ENCODE data around the gene RICTOR. TPM values are rescaled to one million over a fixed set of nuclear protein-coding genes. Genes with fewer than 3 reads are reported as not detected.

The RICTOR gene
- total RNA-seq, 1 experiment from 2014 or later, result 28.1 TPM

DNA sequence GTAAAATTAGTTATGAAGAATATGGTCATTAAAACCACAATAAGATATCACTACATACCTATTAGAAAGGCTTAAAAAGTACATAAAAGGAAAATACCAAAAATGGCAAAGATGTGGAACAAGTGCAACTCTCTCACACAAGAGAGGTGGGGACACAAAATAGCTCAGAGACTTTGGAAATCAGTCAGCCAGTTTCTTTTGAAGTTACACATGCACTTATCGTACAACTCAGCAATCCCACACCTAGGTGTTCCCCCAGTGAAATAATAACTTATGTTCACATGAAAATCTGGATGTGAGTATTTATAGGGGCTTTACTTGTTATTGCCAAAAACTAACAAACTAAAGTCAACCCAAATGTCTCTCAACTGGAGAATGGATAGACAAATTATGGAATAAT is 9.8 kb upstream of the RICTOR start:
- no peaks in the 10 kb centered on the region for H3K36me3 ChIP-seq (ENCODE audit: low read depth, low read length)
- no peak overlapping the region for H3K4me2 ChIP-seq (ENCODE audit: low read length)
- no peaks in the 10 kb centered on the region for H3F3A ChIP-seq (ENCODE audit: low read length, unreplicated experiment)
- H3K9ac ChIP-seq (ENCODE audit: low read length), result no peak overlapping the region
- CTCF ChIA-PET, result no interaction called here
- no peaks in the 10 kb centered on the region for H3K9me3 ChIP-seq (ENCODE audit: low read length)
- ATAC-seq, result no peak
- H3K9me2 ChIP-seq (replicated peaks; ENCODE audit: low read length), result no peaks in the 10 kb centered on the region
- no peaks in the 10 kb centered on the region for H3K79me2 ChIP-seq (ENCODE audit: low read length)
- POLR2A ChIA-PET (ENCODE audit: unreplicated experiment), result no interaction called here
- no peaks in the 10 kb centered on the region for H4K20me1 ChIP-seq (ENCODE audit: low read length)
- BruUV-seq (replicated peaks), result no TSS peak
- peaks cover 19% of the 10 kb centered on the region for H3K4me1 ChIP-seq (ENCODE audit: insufficient read depth, low read length)
- intact Hi-C loops (cut with micrococcal nuclease), result no loop called here
- DNase-seq, result no peak
- no peak overlapping the region for H3K27ac ChIP-seq (ENCODE audit: low read length)
- no peak overlapping the region for H3K4me3 ChIP-seq (ENCODE audit: low read length)
- H3K27me3 ChIP-seq (ENCODE audit: low read length), result no peaks in the 10 kb centered on the region
- TF ChIP-seq EZH2 (IDR thresholded peaks at IDR 0.05; ENCODE audit: low read length, unreplicated experiment) (no peak), CTCF (conservative IDR thresholded peaks at IDR 0.05; ENCODE audit: low read depth, low read length) (no peak), EZH2phosphoT487 (IDR thresholded peaks at IDR 0.05; ENCODE audit: borderline replicate concordance, low read length) (no peak)
- H2AFZ ChIP-seq (ENCODE audit: low read length), result no peak overlapping the region

DNA sequence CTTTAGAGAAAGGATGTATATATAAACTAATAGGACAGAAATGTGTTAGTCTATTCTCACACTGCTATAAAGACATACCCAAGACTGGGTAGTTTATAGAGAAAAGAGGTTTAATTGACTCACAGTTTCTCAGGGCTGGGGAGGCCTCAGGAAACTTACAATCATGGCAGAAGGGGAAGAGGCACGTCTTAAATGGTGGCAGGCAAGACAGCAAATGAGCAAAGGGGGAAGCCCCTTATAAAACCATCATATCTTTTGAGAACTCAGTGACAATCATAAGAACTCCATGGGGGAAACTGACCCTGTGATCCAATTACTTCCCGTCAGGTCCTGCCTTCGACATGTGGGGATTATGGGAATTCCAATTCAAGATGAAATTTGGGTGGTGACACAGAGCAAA is 8.8 kb upstream of the RICTOR start:
- Histone ChIP-seq H3K4me2 (ENCODE audit: low read length) (no peak overlapping the region), H3K9me2 (replicated peaks; ENCODE audit: low read length) (no peaks in the 10 kb centered on the region), H3F3A (ENCODE audit: low read length, unreplicated experiment) (no peaks in the 10 kb centered on the region), H3K4me3 (ENCODE audit: low read length) (no peak overlapping the region), H3K9me3 (ENCODE audit: low read length) (no peaks in the 10 kb centered on the region), H3K4me1 (ENCODE audit: insufficient read depth, low read length) (peaks cover 20% of the 10 kb centered on the region), H3K79me2 (ENCODE audit: low read length) (no peaks in the 10 kb centered on the region), H3K9ac (ENCODE audit: low read length) (no peak overlapping the region), H2AFZ (ENCODE audit: low read length) (no peak overlapping the region), H4K20me1 (ENCODE audit: low read length) (no peaks in the 10 kb centered on the region), H3K27ac (ENCODE audit: low read length) (no peak overlapping the region), H3K27me3 (ENCODE audit: low read length) (no peaks in the 10 kb centered on the region), H3K36me3 (ENCODE audit: low read depth, low read length) (no peaks in the 10 kb centered on the region)
- TF ChIP-seq EZH2phosphoT487 (IDR thresholded peaks at IDR 0.05; ENCODE audit: borderline replicate concordance, low read length) (no peak), EZH2 (IDR thresholded peaks at IDR 0.05; ENCODE audit: low read length, unreplicated experiment) (no peak), CTCF (conservative IDR thresholded peaks at IDR 0.05; ENCODE audit: low read depth, low read length) (no peak)
- ChIA-PET POLR2A (ENCODE audit: unreplicated experiment) (no interaction called here), CTCF (no interaction called here)
- ATAC-seq, result no peak
- intact Hi-C loops (cut with micrococcal nuclease), result no loop called here
- DNase-seq, result no peak
- no TSS peak for BruUV-seq (replicated peaks)

GRCh38 chr5:39080597-39081204 is 6.5 kb upstream of the RICTOR start:
- CTCF ChIA-PET, result interaction anchor here (0.6 to 1.3 kb wide), 7 partner anchors 13 to 138 kb away, joined by 3 to 8 read pairs (median 4); partner anchors contain the start of gene FYB1
- Histone ChIP-seq H3F3A (ENCODE audit: low read length, unreplicated experiment) (peaks cover 11% of the 10 kb centered on the region), H3K4me2 (ENCODE audit: low read length) (peak overlapping the region; percentile 43)

More at GRCh38 chr5:39080597-39081204, 6.5 kb upstream of the RICTOR start:
- DNase-seq (peak; percentile 67), ATAC-seq (no peak; the same call in 1 of the 2 replicates)
- no peaks in the 10 kb centered on the region for H3K36me3 ChIP-seq (ENCODE audit: low read depth, low read length)
- peaks cover 8% of the 10 kb centered on the region for H3K79me2 ChIP-seq (ENCODE audit: low read length)
- H3K4me3 ChIP-seq (ENCODE audit: low read length), result no peak overlapping the region
- no peaks in the 10 kb centered on the region for H3K9me3 ChIP-seq (ENCODE audit: low read length)
- no peaks in the 10 kb centered on the region for H3K27me3 ChIP-seq (ENCODE audit: low read length)
- TF ChIP-seq EZH2 (IDR thresholded peaks at IDR 0.05; ENCODE audit: low read length, unreplicated experiment) (no peak), EZH2phosphoT487 (IDR thresholded peaks at IDR 0.05; ENCODE audit: borderline replicate concordance, low read length) (no peak), CTCF (conservative IDR thresholded peaks at IDR 0.05; ENCODE audit: low read depth, low read length) (peak; percentile 95)
- no peak overlapping the region for H3K9ac ChIP-seq (ENCODE audit: low read length)
- peaks cover 41% of the 10 kb centered on the region for H3K4me1 ChIP-seq (ENCODE audit: insufficient read depth, low read length)
- intact Hi-C loops (cut with micrococcal nuclease), result no loop called here
- H3K9me2 ChIP-seq (replicated peaks; ENCODE audit: low read length), result no peaks in the 10 kb centered on the region
- no peaks in the 10 kb centered on the region for H4K20me1 ChIP-seq (ENCODE audit: low read length)
- no peak overlapping the region for H2AFZ ChIP-seq (ENCODE audit: low read length)
- peak overlapping the region; percentile 56 for H3K27ac ChIP-seq (ENCODE audit: low read length)
- no TSS peak for BruUV-seq (replicated peaks)
- POLR2A ChIA-PET (ENCODE audit: unreplicated experiment), result no interaction called here

Data from PC-3 (cell line).